HepG2 (cell line): Measurements from ENCODE around the gene ZNF343. TPM values are rescaled to one million over a fixed set of nuclear protein-coding genes. Genes with fewer than 3 reads are reported as not detected.
A peak's percentile ranks its signal among the peaks of the same experiment; 100 is the strongest.
"Not testable (repeated sequence)": the region's sequence is repeated elsewhere in the genome, so short reads cannot be mapped to it uniquely, and the experiment has no call there.

ENCODE experiments used
- ATAC-seq: fragments of 200-7000 bp; cut with Tn5 transposase; 3 replicates; pipeline ENCODE4 v1.9.1; 2020; ENCODE audit warnings: mild to moderate bottlenecking, moderate library complexity
- BruUV-seq: library from RNA; stranded (reverse); fragments of 400-500 nt; replicated peaks from 2 replicates; lab custom pipeline; 2021; lab: Mats Ljungman, UMichigan
- CTCF ChIA-PET: fragments of 300-600 bp; formaldehyde crosslinking; extraction: SDS; loops from one replicate; lab custom pipeline; 2021; ENCODE audit warnings: low total read pairs, inconsistent platforms, low intra/inter-chr PET ratio; lab: Yijun Ruan, JAX
- POLR2A ChIA-PET: fragments of 350-600 bp; sonication (Branson Sonifier 250); formaldehyde crosslinking; loops from one replicate; lab custom pipeline; 2020; ENCODE audit warnings: antibody characterized with exemption, inconsistent platforms; lab: Yijun Ruan, JAX
- DNase-seq: peaks from one replicate; pipeline ENCODE4 v3.0.0-alpha.2; 2015; ENCODE audit warnings: low spot score
- FAIRE-seq: peaks from 3 replicates; lab custom pipeline; 2011; peaks lifted over from hg19 to GRCh38; lab: Jason Lieb, UNC
- H2AFZ ChIP-seq: one replicate; pipeline ENCODE4 v1.6.1; 2011; ENCODE audit warnings: low read length, inconsistent platforms
- H3K27ac ChIP-seq: fragments of 300-600 bp; 3 replicates; pipeline ENCODE4 v1.8.0; 2011; ENCODE audit warnings: mixed run types, mild to moderate bottlenecking, mixed read lengths, low read length, inconsistent platforms; ENCODE audit not compliant: insufficient read depth; ENCODE audit errors: extremely low read length
- H3K27me3 ChIP-seq, 2 experiments: fragments of 200-600 bp in 1 of 2; 2 replicates in 1 of 2; 3 replicates in 1 of 2; pipeline versions ENCODE4 v1.6.0 to v1.8.0; 2011; ENCODE audit warnings: low read length in 2 of 2, mild to moderate bottlenecking in 2 of 2, moderate library complexity in 2 of 2, inconsistent platforms in 1 of 2; ENCODE audit not compliant: insufficient read depth in 2 of 2, control insufficient read depth in 1 of 2
- H3K36me3 ChIP-seq, 2 experiments: fragments of 200-600 bp in 1 of 2; replicated peaks in 1 of 2; 2 replicates in 1 of 2; 3 replicates in 1 of 2; pipeline versions ENCODE4 v1.5.1 to v1.8.0; 2011; ENCODE audit warnings: low read length in 2 of 2, inconsistent platforms in 1 of 2; ENCODE audit not compliant: insufficient read depth in 2 of 2, control insufficient read depth in 1 of 2
- H3K4me1 ChIP-seq: 2 replicates; pipeline ENCODE4 v1.5.1; 2012; ENCODE audit warnings: low read length, inconsistent platforms; ENCODE audit not compliant: insufficient read depth
- H3K4me2 ChIP-seq: 2 replicates; pipeline ENCODE4 v1.6.0; 2011; ENCODE audit warnings: low read depth, low read length, inconsistent platforms
- H3K4me3 ChIP-seq, 3 experiments: fragments of 200-600 bp in 1 of 3; sonication (generic), shearing (Covaris generic) in 1 of 3; replicated peaks in 1 of 3; 2 replicates each; pipeline ENCODE4 v1.5.1; 2011 to 2016; ENCODE audit warnings: low read length in 3 of 3, inconsistent platforms in 2 of 3, low read depth in 2 of 3, mild to moderate bottlenecking in 2 of 3, control low read depth in 1 of 3, mixed read lengths in 1 of 3; ENCODE audit not compliant: insufficient read depth in 1 of 3
- H3K79me2 ChIP-seq: one replicate; pipeline ENCODE4 v1.6.1; 2011; ENCODE audit warnings: low read length, inconsistent platforms; ENCODE audit not compliant: insufficient read depth
- H3K9ac ChIP-seq: 2 replicates; pipeline ENCODE4 v1.6.0; 2011; ENCODE audit warnings: mild to moderate bottlenecking, low read depth, low read length, inconsistent platforms; ENCODE audit not compliant: insufficient read depth
- H3K9me3 ChIP-seq: 2 replicates; pipeline ENCODE4 v1.5.1; 2012; ENCODE audit warnings: mild to moderate bottlenecking, low read length
- H4K20me1 ChIP-seq: 2 replicates; pipeline ENCODE4 v1.6.0; 2011; ENCODE audit warnings: inconsistent platforms, mild to moderate bottlenecking, low read length, moderate library complexity; ENCODE audit not compliant: insufficient read depth
- WGBS: methylation state at CpG from one replicate; pipeline ENCODE4 v1.1.6; 2017; ENCODE audit warnings: low lambda C conversion rate; 5-methylcytosine and 5-hydroxymethylcytosine counted together
- in situ Hi-C: cut with HindIII; loops from 2 replicates; pipeline ENCODE4 v1.10.0; 2017; ENCODE audit warnings: low pct_unique_long_range_greater_than_20kb; ENCODE audit not compliant: extremely low pct_ligation_motif_present
- intact Hi-C: fragments of 100-400 bp; cut with micrococcal nuclease; formaldehyde crosslinking; loops from one replicate; pipeline ENCODE4 v1.10.0; 2022; ENCODE audit not compliant: unreplicated experiment
- polyA plus RNA-seq, 8 experiments: library from polyadenylated mRNA; depleted of rRNA in 3 of 8; stranded (reverse) in 7 of 8; unstranded in 1 of 8; fragments of >200 nt; fragmentation: Illumina TruSeq in 4 of 8; extraction: Trizol in 4 of 8; gene quantifications; 2 replicates each; pipeline versions ENCODE4 v1.2.1 to v1.2.3, GENCODE V29; 2011 to 2016; ENCODE audit warnings: low read depth in 4 of 8, missing spikeins in 1 of 8, mixed read lengths in 1 of 8; ENCODE audit not compliant: insufficient read depth in 1 of 8
- total RNA-seq, 5 experiments: library from RNA; depleted of rRNA; stranded (reverse); fragments of >200 nt; fragmentation: Illumina TruSeq; extraction: Trizol; gene quantifications; 2 replicates each; pipeline ENCODE4 v1.2.3, GENCODE V29; 2016; ENCODE audit warnings: low read depth in 1 of 5
- TF ChIP-seq, protein P1 (sequence below): fragments of 450-650 bp; IDR thresholded peaks from 2 replicates; pipeline ENCODE4 v1.6.1; 2016

The ZNF343 gene
- total and polyA plus RNA-seq, 2 of the 13 experiments (the other 11 are each of a cell fraction or from before 2014, with no cell fraction given): 16.4 to 22.1 TPM

DNA sequence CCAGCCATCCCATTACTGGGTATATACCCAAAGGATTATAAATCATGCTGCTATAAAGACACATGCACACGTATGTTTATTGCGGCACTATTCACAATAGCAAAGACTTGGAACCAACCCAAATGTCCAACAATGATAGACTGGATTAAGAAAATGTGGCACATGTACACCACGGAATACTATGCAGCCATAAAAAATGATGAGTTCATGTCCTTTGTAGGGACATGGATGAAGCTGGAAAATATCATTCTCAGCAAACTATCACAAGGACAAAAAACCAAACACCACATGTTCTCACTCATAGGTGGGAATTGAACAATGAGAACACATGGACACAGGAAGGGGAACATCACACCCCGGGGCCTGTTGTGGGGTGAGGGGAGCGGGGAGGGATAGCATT is 2.3 kb downstream of the ZNF343 start:
- in situ Hi-C loops, intact Hi-C loops, FAIRE-seq, ATAC-seq, DNase-seq, H3K27me3 ChIP-seq, H3K4me2 ChIP-seq, H2AFZ ChIP-seq, CTCF ChIA-PET, H3K36me3 ChIP-seq, H3K9me3 ChIP-seq: not testable (repeated sequence)
- peaks cover 30% of the 10 kb centered on the region for H3K4me1 ChIP-seq
- WGBS: over 99% methylated on average over 3 of the region's 5 CpGs
- POLR2A ChIA-PET: interaction anchor here (3.8 kb wide), 1 partner anchor 36 kb away, joined by 32 read pairs; the partner anchor contains the start of gene SNRPB
- TF ChIP-seq, protein P1, sequence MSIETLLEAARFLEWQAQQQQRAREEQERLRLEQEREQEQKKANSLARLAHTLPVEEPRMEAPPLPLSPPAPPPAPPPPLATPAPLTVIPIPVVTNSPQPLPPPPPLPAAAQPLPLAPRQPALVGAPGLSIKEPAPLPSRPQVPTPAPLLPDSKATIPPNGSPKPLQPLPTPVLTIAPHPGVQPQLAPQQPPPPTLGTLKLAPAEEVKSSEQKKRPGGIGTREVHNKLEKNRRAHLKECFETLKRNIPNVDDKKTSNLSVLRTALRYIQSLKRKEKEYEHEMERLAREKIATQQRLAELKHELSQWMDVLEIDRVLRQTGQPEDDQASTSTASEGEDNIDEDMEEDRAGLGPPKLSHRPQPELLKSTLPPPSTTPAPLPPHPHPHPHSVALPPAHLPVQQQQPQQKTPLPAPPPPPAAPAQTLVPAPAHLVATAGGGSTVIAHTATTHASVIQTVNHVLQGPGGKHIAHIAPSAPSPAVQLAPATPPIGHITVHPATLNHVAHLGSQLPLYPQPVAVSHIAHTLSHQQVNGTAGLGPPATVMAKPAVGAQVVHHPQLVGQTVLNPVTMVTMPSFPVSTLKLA: 0 out of 2 replicates have a peak, but pooled peaks have one; percentile 31
- TF ChIP-seq, all 625 proteins: peak for 1; not testable (repeated sequence) for 624
- not testable (repeated sequence) for H3K4me3 ChIP-seq, BruUV-seq, H4K20me1 ChIP-seq, H3K27ac ChIP-seq, H3K9ac ChIP-seq
- H3K79me2 ChIP-seq: peaks cover 21% of the 10 kb centered on the region

DNA sequence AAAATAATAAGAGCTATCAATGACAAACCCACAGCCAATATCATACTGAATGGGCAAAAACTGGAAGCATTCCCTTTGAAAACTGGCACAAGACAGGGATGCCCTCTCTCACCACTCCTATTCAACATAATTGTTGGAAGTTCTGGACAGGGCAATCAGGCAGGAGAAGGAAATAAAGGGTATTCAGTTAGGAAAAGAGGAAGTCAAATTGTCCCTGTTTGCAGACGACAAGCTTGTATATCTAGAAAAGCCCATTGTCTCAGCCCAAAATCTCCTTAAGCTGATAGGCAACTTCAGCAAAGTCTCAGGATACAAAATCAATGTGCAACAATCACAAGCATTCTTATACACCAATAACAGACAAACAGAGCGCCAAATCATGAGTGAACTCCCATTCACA is 3.9 kb downstream of the ZNF343 start:
- H3K36me3 ChIP-seq: peaks cover 5 to 11% of the 10 kb centered on the region in 2 experiments; a peak in 4 of 5 replicates
- H3K4me2 ChIP-seq, H3K27me3 ChIP-seq, FAIRE-seq, intact Hi-C loops, POLR2A ChIA-PET, ATAC-seq, BruUV-seq, H3K27ac ChIP-seq, H3K9ac ChIP-seq, H4K20me1 ChIP-seq, H3K9me3 ChIP-seq, in situ Hi-C loops, CTCF ChIA-PET, DNase-seq, H3K4me3 ChIP-seq, H2AFZ ChIP-seq: not testable (repeated sequence)
- peaks cover 23% of the 10 kb centered on the region for H3K79me2 ChIP-seq
- WGBS: 100% methylated on average over 2 of the region's 2 CpGs
- peaks cover 24% of the 10 kb centered on the region for H3K4me1 ChIP-seq
